Measurements from ENCODE around the gene SAMD7. TPM values are rescaled to one million over a fixed set of nuclear protein-coding genes. Genes with fewer than 3 reads are reported as not detected.

SAMD7 gene, protein sequence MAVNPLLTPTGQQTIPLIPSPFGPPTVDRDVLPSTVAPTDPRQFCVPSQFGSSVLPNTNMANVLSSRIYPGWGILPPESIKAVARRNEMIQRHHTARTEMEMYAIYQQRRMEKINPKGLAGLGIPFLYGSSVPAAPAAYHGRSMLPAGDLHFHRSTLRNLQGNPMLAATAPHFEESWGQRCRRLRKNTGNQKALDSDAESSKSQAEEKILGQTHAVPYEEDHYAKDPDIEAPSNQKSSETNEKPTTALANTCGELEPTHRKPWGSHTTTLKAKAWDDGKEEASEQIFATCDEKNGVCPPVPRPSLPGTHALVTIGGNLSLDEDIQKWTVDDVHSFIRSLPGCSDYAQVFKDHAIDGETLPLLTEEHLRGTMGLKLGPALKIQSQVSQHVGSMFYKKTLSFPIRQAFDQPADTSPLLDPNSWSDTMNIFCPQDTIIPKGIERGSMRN
- total RNA-seq = not detected
- long read RNA-seq = 0 reads

DNA sequence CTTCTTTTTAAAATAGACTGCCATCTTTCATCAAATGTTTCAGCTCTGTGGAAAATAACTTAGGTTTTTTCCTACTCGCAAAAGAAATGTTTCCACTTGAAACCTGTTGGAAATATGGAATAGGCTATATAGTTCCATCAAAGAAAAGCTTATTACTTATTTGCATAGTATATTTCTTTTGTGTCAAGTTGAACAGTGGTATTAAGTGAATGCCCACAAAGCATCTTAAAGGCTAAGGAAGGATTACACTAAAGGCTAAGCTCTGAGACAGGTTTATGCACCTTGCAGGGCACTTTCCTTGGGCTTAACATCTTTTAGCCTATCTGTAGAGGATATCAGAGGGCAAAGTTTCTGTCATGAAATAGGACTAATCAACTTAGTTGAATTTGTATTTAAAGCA lies at the start of gene SAMD7:
TSS of gene SAMD7 (plus strand) at position 301 of the 400 bp plus-strand sequence. CDS start 7,927 bp downstream, outside the sequence.
- no peak for DNase-seq (ENCODE audit: low spot score)

DNA sequence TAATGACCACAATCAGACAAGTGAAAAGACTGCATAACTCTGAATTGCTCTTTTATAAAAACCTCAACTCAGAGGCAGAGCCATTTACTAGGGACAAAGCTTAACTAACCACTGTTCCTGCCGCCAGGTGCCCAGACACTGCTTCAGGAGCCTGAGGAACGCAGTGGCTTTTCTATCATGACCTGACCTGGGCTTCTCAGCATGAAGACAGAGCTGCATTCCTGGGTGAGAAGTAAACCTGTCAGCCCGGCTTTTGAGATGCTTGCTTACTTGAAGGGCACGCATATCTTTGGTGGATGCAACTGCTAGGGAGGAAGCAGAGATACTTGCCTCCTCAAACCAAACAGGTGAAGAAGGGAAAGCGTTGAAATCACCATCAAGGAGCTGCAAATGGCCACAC lies 49.5 kb upstream of the SAMD7 start:
- DNase-seq (ENCODE audit: low spot score) = no peak

DNA sequence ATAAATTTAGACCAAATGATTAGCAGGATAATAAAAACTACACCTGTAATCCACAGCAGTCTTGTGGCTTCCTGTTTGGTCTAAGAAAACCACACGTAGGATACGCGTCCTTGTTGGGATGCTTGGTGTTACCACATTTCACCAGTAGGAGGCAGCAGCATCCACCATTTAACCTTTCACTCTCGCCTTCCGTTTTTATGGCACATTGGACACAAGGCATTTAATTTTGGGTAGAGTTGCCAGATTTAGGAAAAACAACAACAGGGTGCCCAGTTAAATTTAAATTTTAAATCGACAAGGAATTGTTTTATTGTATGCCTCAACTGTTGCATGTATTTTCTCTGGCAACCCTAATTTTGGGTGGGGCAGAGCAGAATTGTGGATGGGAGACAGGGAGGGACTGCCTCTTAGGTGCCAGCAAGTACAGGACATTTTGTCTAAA lies 47.9 kb upstream of the SAMD7 start:
- DNase-seq (ENCODE audit: low spot score) = no peak

DNA sequence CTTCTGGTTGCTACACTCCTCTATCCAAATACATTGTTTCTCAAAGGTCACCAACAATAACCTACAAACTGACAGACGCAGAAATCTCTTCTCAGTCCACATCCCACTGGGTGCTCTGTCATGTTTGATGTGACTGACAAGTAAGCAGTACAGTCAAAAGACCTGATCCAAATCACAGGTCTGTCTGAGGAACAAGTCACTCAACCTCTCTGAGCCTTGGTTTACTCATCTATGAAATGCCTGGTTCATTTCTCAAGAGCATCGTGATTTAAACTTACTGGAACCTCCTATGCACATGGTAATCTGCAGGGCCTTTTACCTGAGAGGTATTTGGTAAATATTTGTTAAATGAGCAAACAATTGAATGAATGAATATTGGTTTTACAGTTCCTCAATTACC lies 47.1 kb upstream of the SAMD7 start:
- no peak for DNase-seq (ENCODE audit: low spot score)

DNA sequence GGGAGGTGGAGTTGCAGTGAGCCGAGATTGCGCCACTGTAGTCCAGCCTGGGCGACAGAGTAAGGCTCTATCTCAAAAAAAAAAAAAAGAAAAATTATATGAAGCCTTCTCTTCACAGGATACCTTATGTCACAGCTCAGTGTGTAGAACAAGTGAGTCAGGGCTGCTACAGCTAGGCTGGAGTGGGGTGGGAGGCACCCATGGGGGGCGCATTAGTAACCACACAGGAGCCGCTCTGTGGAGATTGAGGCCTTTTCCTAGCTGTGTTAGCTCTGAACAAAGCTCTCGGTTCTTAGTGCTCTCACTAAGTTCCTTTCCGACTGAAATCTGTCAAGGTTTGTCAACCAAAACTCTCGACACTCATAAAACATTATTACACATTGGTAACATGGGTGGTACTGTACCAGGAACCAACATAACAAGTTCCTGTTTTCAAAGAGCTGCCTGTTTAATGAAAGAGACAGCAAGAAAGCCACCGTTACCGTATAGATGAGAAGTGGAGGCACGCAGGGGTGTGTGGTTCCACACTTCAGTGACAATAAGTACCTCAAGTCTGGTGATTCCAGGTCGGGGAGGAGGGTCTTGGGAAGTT lies 46.1 kb upstream of the SAMD7 start:
- DNase-seq (ENCODE audit: low spot score) = no peak

DNA sequence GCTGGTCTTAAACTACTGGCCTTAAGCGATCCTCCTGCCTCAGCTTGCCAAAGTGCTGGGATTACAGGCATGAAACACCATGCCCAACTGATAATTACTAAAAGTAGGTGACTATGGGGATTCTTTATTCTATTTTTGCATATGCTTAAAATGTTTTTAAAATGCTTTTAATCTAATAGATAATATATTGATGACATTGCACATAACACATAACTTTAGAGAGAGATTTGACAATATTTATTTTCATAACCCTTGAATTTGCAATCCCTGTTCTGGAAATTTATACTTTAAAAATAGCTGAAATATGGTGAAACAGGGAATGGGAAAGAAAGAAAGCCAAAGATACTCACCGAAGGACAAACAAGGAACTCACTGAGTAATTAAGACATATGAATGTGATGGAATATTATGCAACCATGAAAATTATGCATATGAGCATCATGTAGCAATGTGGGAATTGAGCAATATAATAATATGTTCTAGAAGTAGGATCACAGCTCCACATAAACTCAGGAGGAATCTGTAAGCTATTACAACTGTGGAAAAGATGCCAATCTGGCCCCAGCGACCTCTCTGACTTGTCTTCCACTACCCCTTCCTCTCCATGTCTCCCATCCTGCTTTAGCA lies 43.7 kb upstream of the SAMD7 start:
- DNase-seq (ENCODE audit: low spot score) = no peak

DNA sequence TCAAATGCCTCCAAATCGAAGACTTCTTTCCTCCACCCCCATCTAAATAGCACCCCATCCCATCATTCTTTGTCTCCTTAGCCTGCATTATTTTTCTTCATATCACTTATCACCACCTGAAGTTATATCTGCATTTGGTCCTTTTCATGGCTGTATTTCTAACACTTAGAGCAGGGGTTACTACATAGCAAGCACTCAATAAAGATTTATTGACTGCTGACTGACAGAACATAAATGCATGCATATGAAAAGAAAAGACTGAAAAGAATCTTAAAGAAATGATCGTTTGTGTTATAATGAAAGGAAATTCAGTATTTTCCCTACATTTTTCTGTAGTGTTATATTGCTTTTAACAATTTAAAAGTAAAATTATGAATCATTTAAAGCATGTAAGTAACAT lies 43.0 kb upstream of the SAMD7 start:
- DNase-seq (ENCODE audit: low spot score) = no peak

DNA sequence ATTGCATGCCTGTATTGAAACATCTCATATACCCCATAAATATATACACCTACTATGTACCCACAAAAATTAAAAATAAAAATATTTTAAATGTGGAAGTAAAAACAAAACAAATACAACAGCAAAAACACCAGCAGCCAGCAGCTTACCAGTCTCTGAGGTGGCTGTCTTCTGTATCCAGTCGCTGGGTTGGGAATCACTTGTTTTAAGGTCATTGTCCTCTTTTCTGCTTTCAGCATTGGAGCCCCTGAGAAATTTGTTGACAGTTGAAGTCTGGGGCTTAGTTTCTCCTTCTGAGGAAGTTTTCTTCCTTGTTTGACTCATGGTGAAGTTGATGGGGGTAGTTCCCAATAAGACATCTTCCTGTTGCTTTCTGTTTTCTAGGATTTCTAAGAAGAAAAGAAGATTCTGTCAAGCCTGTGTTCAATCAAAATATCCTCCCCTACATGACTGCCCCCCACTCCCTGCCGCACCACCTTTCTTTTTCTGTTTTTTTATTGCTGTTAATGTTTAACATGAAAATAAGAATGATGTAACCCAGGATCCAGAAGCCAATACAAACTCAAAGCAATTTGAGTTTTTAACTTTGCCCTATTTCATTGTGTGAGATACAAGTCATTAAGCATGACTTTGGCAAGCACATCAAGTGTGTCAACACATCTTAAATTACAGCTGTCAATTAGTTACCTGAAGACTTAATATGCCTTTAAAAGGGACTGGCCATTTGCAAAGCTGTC lies 41.7 kb upstream of the SAMD7 start, which contains the start of gene LRRC31:
TSS of gene LRRC31 (minus strand) at position 452 of the 737 bp plus-strand sequence. CDS start at position 324, 128 bp downstream.
- no peak for DNase-seq (ENCODE audit: low spot score)

DNA sequence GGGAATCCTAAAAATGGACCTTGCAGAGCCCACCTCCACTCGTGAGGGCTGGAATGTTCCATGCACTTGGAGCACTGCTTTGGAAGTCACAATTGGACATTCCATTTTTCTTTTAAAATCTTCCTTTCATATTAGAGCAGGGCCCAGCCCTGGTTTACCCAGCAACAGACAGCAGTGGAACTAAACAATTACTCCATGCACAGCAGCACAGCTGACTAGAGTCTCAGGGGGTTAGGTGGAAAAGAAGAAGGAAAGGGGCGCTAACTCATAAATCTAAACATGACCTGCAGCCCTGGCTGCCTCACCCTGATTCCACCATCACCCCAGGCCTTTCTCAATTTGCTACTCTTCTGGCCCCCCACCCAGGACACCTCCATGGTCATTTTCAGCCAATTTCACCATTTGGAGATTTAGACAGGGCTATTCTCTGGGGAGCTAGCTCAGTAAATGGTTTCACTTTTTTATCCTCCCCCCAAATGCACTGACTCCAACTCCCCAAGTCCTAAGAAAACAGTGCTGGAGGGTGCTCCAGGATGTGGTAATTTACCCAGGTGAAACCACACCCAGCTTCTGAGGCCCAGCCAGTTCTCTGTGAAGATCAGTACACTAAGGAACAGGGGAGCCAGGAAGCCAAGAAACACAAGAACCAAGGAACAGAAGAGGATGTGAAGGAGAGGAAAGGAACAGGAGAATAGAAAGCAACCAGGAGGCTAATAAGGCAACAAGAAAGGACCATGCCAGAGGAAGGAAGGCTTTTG lies 40.1 kb upstream of the SAMD7 start:
- DNase-seq (ENCODE audit: low spot score) = no peak

DNA sequence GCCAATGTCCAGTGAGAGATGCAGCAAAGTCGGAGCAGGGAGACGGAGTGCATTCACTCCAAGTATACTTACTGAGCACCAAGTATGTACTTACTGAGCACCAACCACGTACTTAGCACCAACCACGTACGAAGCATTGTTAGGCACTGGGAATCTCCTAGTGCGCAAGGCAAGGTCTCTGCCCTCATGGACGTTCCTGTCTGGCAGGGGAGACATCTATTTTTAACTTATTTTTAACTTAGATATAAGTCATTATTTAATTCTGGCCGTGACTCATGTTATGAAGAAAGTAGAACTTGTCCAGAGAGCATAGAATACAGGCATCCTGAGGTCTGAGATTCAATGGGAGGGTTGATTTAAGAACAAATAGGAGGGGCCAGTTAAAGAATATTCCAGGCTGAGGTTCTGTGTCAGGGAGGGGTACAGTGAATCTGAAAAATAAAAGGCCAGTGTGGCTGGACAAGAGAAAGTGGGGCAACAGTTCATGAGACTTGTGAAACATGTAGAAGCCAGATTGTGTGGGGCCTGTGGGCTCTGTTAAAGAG lies 32.3 kb upstream of the SAMD7 start:
- DNase-seq (ENCODE audit: low spot score) = no peak

DNA sequence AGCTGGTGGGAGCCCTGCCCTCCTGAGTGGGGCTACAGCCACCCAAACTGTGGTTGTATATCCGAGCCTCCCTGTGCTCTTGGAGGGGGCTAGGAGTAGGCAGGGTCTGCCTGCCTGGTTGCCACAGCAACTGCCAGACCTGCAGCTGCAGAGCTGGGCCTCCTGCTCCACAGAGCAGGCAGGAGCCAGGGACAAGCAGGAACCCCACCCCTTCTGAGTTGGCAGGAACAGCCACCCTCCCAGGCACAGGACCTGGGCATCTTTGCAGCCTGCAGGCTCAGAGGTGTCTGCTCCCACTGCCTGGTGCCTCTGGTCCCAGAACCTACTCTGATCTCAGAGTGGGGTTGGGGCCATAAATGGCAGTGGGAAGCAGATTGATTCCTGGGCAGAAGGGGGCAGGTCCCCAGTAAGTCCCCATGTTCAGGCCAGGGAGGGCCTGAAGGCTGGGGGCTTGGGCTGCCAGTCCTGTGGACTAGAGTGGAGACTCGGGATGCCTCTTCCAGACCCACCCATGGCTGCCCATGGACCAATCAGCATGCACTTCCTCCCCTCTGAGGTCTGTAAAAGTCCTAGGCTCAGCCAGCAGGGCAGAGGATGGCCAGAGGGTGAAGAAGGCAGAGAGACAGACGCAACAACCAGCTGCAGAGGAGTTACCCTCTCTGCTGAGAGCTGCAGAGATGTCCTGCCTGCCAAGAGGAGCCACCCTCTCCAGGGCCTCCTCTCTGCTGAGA lies 31.4 kb upstream of the SAMD7 start:
- DNase-seq (ENCODE audit: low spot score) = no peak

DNA sequence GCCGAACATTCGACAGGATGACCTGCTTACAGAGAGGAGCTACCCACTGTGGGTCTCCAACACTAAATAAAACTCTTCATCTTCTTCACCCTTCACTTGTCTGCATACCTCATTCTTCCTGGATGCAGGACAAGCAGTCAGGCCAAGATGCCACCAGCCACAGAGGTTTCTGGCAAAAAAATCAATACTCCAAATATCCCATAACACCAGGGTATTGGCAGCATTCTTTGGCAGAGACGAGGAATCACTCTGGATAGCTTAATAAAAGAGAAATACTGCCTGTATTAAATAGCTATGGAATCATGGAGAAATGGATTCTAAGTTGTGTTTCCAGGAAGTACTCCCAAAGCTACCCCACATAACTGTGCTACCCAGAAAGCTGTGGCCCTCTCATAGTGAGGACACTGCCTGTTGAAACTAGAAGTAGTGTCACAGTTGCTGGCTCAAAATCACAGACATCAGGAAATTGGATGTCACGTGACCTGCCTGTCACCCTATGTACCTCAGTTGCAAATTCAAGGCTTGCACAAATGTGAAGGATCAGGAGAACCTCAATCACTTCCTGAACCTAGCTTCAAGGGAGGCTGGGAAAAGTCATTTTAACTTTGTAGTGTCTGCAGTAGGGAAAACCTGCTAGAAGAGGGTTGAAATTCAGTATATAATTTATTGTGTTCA lies 30.7 kb upstream of the SAMD7 start:
- no peak for DNase-seq (ENCODE audit: low spot score)

DNA sequence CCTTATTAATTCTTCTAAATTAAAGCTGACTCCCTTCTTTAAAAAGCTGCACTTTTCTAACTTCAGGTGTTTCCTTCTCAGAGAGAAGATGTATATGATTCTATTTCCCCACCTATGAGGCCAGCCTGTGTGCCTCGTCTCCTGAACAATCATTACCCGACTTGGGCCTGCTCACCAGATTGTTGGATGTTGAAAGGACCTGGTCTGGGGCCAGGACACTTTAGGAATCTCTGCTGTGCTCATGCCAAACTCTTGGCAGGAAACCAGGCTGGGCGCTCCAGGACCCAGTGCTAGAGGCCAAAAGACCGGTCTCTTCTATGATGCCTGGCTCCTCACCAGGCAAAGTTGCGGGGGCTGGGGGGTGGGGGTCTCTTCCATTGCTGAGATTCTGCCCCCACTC lies 24.7 kb upstream of the SAMD7 start:
- no peak for DNase-seq (ENCODE audit: low spot score)

DNA sequence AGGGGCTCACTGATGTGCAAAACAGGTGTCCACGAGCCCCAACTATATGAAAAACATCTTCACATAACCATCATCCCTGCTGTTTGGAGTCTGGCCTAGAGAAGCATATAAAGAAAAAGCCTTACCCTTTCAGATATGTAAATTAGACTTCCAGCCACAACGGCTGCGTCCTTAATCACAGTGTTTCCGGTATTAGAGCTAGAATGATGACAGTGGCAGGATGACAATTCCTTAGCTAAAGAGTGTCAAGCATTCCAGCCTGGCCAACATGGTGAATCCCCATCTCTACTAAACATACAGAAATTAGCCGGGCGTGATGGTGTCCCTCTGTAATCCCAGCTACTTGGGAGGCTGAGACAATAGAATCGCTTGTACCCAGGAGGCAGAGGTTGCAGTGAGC lies 19.5 kb upstream of the SAMD7 start:
- no peak for DNase-seq (ENCODE audit: low spot score)

DNA sequence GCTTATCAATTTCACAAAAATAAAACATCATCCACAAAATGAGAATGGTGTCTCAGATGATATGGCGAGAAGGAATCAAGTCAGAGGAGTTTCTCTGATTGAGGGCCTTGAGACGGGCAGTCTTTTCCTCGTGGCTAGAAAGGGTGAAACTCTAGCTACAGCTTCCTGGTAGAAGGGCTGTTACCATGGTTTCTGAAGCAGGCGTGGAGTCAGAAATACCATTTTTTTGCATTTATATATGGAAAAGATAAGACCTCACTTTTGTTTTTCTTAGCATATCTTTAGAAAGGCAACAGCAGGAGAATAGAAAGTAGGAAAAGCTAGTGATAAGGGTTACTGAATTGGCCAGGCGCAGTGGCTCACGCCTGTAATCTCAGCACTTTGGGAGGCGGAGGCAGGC lies 17.3 kb upstream of the SAMD7 start:
- no peak for DNase-seq (ENCODE audit: low spot score)

DNA sequence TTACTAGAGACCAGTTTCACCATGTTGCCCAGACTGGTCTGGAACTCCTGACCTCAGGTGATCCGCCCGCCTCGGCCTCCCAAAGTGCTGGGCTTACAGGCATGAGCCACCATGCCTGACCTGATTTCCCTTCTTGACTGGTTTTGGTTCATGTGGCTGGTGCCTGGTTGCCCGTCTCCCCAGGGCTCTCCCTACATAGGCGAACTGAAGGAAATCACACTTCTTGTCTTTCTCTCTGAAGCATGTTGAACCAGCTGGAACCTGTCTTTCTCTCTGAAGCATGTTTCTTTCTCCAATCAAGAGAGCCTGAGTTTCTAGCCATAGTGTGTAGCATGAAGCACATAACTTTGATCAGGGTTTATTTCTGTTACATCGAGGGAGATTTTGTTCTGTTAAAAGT lies 16.3 kb upstream of the SAMD7 start:
- DNase-seq (ENCODE audit: low spot score) = no peak

DNA sequence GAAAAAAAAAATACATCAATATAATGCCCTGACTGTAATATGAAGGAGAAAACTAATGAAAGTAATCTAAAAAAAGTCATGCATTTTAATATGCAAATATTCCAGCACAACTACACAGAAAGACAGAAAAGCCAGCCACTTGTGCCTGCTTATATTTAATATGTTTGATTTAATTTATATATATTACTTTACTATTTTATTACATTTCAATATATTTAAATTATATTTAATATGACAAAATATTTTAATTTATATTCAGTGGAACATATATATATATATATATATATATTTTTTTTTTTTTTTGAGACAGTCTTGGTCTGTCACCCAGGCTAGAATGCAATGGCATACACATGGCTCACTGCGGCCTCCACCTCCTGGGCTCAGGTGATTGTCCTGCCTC lies 14.1 kb upstream of the SAMD7 start:
- DNase-seq (ENCODE audit: low spot score) = no peak

DNA sequence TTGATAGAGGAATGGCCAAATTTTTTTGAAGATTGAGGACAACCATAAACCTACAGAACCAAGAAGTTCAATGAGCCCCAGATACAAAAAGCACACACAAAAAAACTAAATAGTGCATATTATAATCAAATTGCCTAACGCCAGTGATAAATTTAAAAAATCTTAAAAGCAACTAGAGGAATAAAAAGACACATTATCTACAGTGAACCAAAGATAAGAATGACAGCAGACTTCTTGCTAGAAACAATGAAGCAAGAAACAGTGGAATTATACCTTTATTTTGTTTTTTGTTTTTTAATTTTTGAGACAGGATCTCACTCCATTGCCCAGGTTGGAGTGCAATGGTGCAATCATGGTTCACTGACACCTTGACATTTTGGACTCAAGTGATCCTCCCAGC lies 9.9 kb upstream of the SAMD7 start:
- no peak for DNase-seq (ENCODE audit: low spot score)

DNA sequence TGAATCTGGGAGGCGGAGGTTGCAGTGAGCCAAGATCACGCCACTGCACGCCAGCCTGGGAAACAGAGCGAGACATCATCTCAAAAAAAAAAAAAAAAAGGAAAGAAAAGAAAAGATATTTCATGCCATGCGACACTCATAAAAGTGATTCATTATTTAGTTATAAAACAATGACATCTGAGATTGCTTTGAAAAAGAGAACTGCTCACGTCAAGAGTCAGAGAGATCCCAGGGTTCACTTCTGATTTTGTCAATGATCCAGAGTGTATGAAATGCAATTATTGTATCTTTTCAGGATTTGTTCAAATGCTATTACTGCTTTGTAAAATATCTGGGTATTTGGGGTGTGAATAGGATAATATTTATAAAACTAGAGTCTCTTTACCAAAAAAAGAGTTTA lies 6.0 kb upstream of the SAMD7 start:
- no peak for DNase-seq (ENCODE audit: low spot score)
